PC-9 (cell line): ENCODE results near the gene ASIC5. TPM values are rescaled to one million over a fixed set of nuclear protein-coding genes. Genes with fewer than 3 reads are reported as not detected.

Experiments used
- BruUV-seq: library from RNA; stranded (reverse); fragments of 400-500 nt; replicated peaks from 2 replicates; lab custom pipeline; 2021; lab: Mats Ljungman, UMichigan
- CTCF ChIA-PET: fragments of 300-600 bp; sonication (Branson Sonifier 250); formaldehyde crosslinking; loops from one replicate; lab custom pipeline; 2022; ENCODE audit warnings: antibody characterized with exemption; lab: Charles Lee
- POLR2A ChIA-PET: fragments of 300-600 bp; sonication (Branson Sonifier 250); formaldehyde crosslinking; loops from one replicate; lab custom pipeline; 2022; ENCODE audit warnings: antibody characterized with exemption; ENCODE audit not compliant: unreplicated experiment; lab: Charles Lee
- DNase-seq, 2 experiments: peaks; one replicate each; pipeline versions ENCODE4 v3.0.0 to v3.0.0-alpha.2; 2015 to 2022; ENCODE audit warnings: mixed read lengths in 1 of 2
- H2AFZ ChIP-seq: fragments of 200-600 bp; sonication (generic); 2 replicates; pipeline ENCODE4 v1.8.1; 2017; ENCODE audit warnings: antibody characterized with exemption
- H3F3A ChIP-seq: fragments of 200-600 bp; sonication (generic); 2 replicates; pipeline ENCODE4 v1.8.1; 2017; ENCODE audit warnings: antibody characterized with exemption, mild to moderate bottlenecking, low read depth; ENCODE audit not compliant: insufficient read depth
- H3K27ac ChIP-seq: fragments of 200-600 bp; sonication (generic); 2 replicates; pipeline ENCODE4 v1.6.1; 2016; ENCODE audit warnings: mixed run types
- H3K27me3 ChIP-seq: fragments of 200-600 bp; sonication (generic); 2 replicates; pipeline ENCODE4 v1.6.1; 2016; ENCODE audit warnings: low read depth, mixed run types; ENCODE audit not compliant: insufficient read depth
- H3K36me3 ChIP-seq: fragments of 200-600 bp; sonication (generic); 2 replicates; pipeline ENCODE4 v1.6.1; 2016; ENCODE audit warnings: low read depth, mixed run types
- H3K4me1 ChIP-seq: fragments of 200-600 bp; sonication (generic); replicated peaks from 2 replicates; pipeline ENCODE4 v1.6.1; 2016; ENCODE audit warnings: mixed run types; ENCODE audit not compliant: insufficient read depth
- H3K4me2 ChIP-seq: fragments of 200-600 bp; sonication (generic); 2 replicates; pipeline ENCODE4 v1.6.1; 2017; ENCODE audit warnings: mixed run types
- H3K4me3 ChIP-seq: fragments of 200-600 bp; sonication (generic); 2 replicates; pipeline ENCODE4 v1.6.1; 2016; ENCODE audit warnings: mixed run types
- H3K79me2 ChIP-seq: fragments of 200-600 bp; sonication (generic); 2 replicates; pipeline ENCODE4 v1.6.1; 2017; ENCODE audit warnings: low read depth, mixed run types
- H3K9me2 ChIP-seq: fragments of 200-600 bp; sonication (generic); 2 replicates; pipeline ENCODE4 v1.8.1; 2017; ENCODE audit warnings: mild to moderate bottlenecking; ENCODE audit not compliant: insufficient read depth
- H3K9me3 ChIP-seq: fragments of 200-600 bp; sonication (generic); 2 replicates; pipeline ENCODE4 v1.8.1; 2016; ENCODE audit warnings: low read depth; ENCODE audit not compliant: insufficient read depth
- H4K20me1 ChIP-seq: fragments of 200-600 bp; sonication (generic); 2 replicates; pipeline ENCODE4 v1.8.1; 2017; ENCODE audit not compliant: insufficient read depth
- CTCF ChIP-seq: fragments of 200-600 bp; sonication (generic); conservative IDR thresholded peaks from 2 replicates; pipeline ENCODE4 v1.6.1; 2017; ENCODE audit warnings: mixed run types, antibody characterized with exemption, mild to moderate bottlenecking, moderate library complexity
- EZH2 ChIP-seq: fragments of 200-600 bp; sonication (generic); IDR thresholded peaks from 2 replicates; pipeline ENCODE4 v1.8.0; 2017; ENCODE audit warnings: antibody characterized with exemption, low read depth
- intact Hi-C: fragments of 100-400 bp; cut with micrococcal nuclease; formaldehyde crosslinking; loops from one replicate; pipeline ENCODE4 v1.10.0; 2022; ENCODE audit not compliant: unreplicated experiment
- total RNA-seq: library from RNA; stranded (reverse); gene quantifications from 2 replicates; pipeline ENCODE4 v1.2.3, GENCODE V29; 2021

ASIC5 gene
- total RNA-seq, 1 experiment from 2014 or later: not detected

GRCh38 chr4:155855897-155856296 lies 10.2 kb downstream of the ASIC5 start:
- H3K27ac ChIP-seq: no peak overlapping the region
- no peak overlapping the region for H2AFZ ChIP-seq
- no peaks in the 10 kb centered on the region for H3K9me3 ChIP-seq
- no peak overlapping the region for H3K4me2 ChIP-seq
- ChIA-PET CTCF (no interaction called here), POLR2A (no interaction called here)
- no peaks in the 10 kb centered on the region for H4K20me1 ChIP-seq
- no peak for TF ChIP-seq EZH2
- no peak for TF ChIP-seq CTCF
- no peaks in the 10 kb centered on the region for H3F3A ChIP-seq
- no TSS peak for BruUV-seq
- H3K79me2 ChIP-seq: no peaks in the 10 kb centered on the region
- H3K9me2 ChIP-seq: no peaks in the 10 kb centered on the region
- intact Hi-C loops: no loop called here
- DNase-seq: no peak
- no peaks in the 10 kb centered on the region for H3K4me1 ChIP-seq
- H3K36me3 ChIP-seq: no peaks in the 10 kb centered on the region
- H3K4me3 ChIP-seq: no peak overlapping the region
- no peaks in the 10 kb centered on the region for H3K27me3 ChIP-seq

GRCh38 chr4:155854582-155855226 lies 11.4 kb downstream of the ASIC5 start:
- Histone ChIP-seq H3K79me2 (no peaks in the 10 kb centered on the region), H3F3A (no peaks in the 10 kb centered on the region), H4K20me1 (no peaks in the 10 kb centered on the region), H3K4me3 (no peak overlapping the region), H3K4me1 (no peaks in the 10 kb centered on the region), H3K27ac (no peak overlapping the region), H3K9me3 (no peaks in the 10 kb centered on the region), H3K36me3 (no peaks in the 10 kb centered on the region), H3K9me2 (no peaks in the 10 kb centered on the region), H3K4me2 (no peak overlapping the region), H3K27me3 (no peaks in the 10 kb centered on the region), H2AFZ (0 out of 2 replicates have a peak overlapping the region, but pooled peaks have one; percentile 55)
- intact Hi-C loops: no loop called here
- ChIA-PET POLR2A (interaction anchor here (0.7 to 0.8 kb wide), 2 partner anchors 251 to 721 kb away, joined by 4 to 6 read pairs; no protein-coding TSS in a partner anchor), CTCF (no interaction called here)
- no peak for TF ChIP-seq CTCF
- TF ChIP-seq EZH2: no peak
- peak in 1 of 2 experiments; percentile 15 for DNase-seq
- TSS peak; percentile 61 for BruUV-seq

GRCh38 chr4:155853189-155853588 lies 12.9 kb downstream of the ASIC5 start:
- H3K4me2 ChIP-seq: no peak overlapping the region
- H3K27ac ChIP-seq: no peak overlapping the region
- ChIA-PET CTCF (no interaction called here), POLR2A (no interaction called here)
- H3K27me3 ChIP-seq: no peaks in the 10 kb centered on the region
- BruUV-seq: no TSS peak
- H3K4me3 ChIP-seq: no peak overlapping the region
- no peaks in the 10 kb centered on the region for H3K4me1 ChIP-seq
- no peak for DNase-seq
- no peaks in the 10 kb centered on the region for H3K79me2 ChIP-seq
- no peak overlapping the region for H2AFZ ChIP-seq
- no peaks in the 10 kb centered on the region for H4K20me1 ChIP-seq
- TF ChIP-seq EZH2 (no peak), CTCF (no peak)
- H3K9me3 ChIP-seq: no peaks in the 10 kb centered on the region
- intact Hi-C loops: no loop called here
- H3K36me3 ChIP-seq: no peaks in the 10 kb centered on the region
- no peaks in the 10 kb centered on the region for H3K9me2 ChIP-seq
- H3F3A ChIP-seq: no peaks in the 10 kb centered on the region
